K562 (cell line): ENCODE measurements around the gene ZNF420. TPM values are rescaled to one million over a fixed set of nuclear protein-coding genes. Genes with fewer than 3 reads are reported as not detected.
A peak's percentile ranks its signal among the peaks of the same experiment; 100 is the strongest.

Source experiments
- BRD9 ChIP-seq: fragments of 450-650 bp; IDR thresholded peaks from 2 replicates; pipeline ENCODE4 v1.6.1; 2018; ENCODE audit warnings: low read depth; ENCODE audit not compliant: partially characterized antibody
- CCNT2 ChIP-seq: IDR thresholded peaks from 2 replicates; pipeline ENCODE4 v1.6.1; 2011; ENCODE audit warnings: borderline replicate concordance, low read depth, mild to moderate bottlenecking, moderate library complexity, mixed read lengths, low read length; ENCODE audit not compliant: insufficient read length; ENCODE audit errors: extremely low read depth
- ETS1 ChIP-seq: conservative IDR thresholded peaks from 2 replicates; pipeline ENCODE4 v1.6.1; 2011; ENCODE audit warnings: low read depth, mild to moderate bottlenecking, low read length; ENCODE audit not compliant: control insufficient read depth
- FOXM1 ChIP-seq, 2 experiments: fragments of 450-650 bp in 1 of 2; sonication (generic) in 1 of 2; formaldehyde crosslinking in 1 of 2; IDR thresholded peaks; 2 replicates each; pipeline versions ENCODE4 v1.6.1 to v1.9.0; 2017 to 2022; ENCODE audit warnings: low read depth in 2 of 2, mild to moderate bottlenecking in 2 of 2, missing genetic modification reagents in 1 of 2, moderate library complexity in 1 of 2
- GTF2A2 ChIP-seq: IDR thresholded peaks from 2 replicates; pipeline ENCODE4 v1.6.1; 2016; ENCODE audit warnings: mild to moderate bottlenecking, missing genetic modification characterization, missing compliant biosample characterization
- HCFC1 ChIP-seq: IDR thresholded peaks from 2 replicates; pipeline ENCODE4 v1.6.1; 2012; ENCODE audit warnings: low read depth, low read length, improper control_type of control experiment
- NELFE ChIP-seq: IDR thresholded peaks from 2 replicates; pipeline ENCODE4 v1.6.1; 2011; ENCODE audit warnings: mild to moderate bottlenecking; ENCODE audit not compliant: insufficient read depth, insufficient read length
- PHB2 ChIP-seq: fragments of 450-650 bp; IDR thresholded peaks from 2 replicates; pipeline ENCODE4 v1.6.1; 2017; ENCODE audit warnings: low read depth
- POLR2B ChIP-seq: fragments of 450-650 bp; IDR thresholded peaks from 2 replicates; pipeline ENCODE4 v1.6.1; 2018; ENCODE audit warnings: low read depth; ENCODE audit not compliant: partially characterized antibody
- RFX5 ChIP-seq: IDR thresholded peaks from 2 replicates; pipeline ENCODE4 v1.6.1; 2011; ENCODE audit warnings: low read depth, mild to moderate bottlenecking, improper control_type of control experiment, low read length
- TEAD2 ChIP-seq: fragments of 450-650 bp; IDR thresholded peaks from 2 replicates; pipeline ENCODE4 v1.6.1; 2016; ENCODE audit warnings: missing genetic modification characterization, control low read depth, missing compliant biosample characterization
- THAP7 ChIP-seq: fragments of 250-450 bp; sonication (Bioruptor Pico); IDR thresholded peaks from 2 replicates; pipeline ENCODE4 v1.5.0; 2021
- ZBTB49 ChIP-seq: sonication (generic); formaldehyde crosslinking; IDR thresholded peaks from 2 replicates; pipeline ENCODE4 v1.8.0; 2022; ENCODE audit warnings: missing genetic modification reagents, mild to moderate bottlenecking, borderline replicate concordance
- ZNF41 ChIP-seq: fragments of 250-450 bp; sonication (Bioruptor Pico); conservative IDR thresholded peaks from 2 replicates; pipeline ENCODE4 v1.4.0; 2020; ENCODE audit warnings: mild to moderate bottlenecking
- ZNF592 ChIP-seq: fragments of 450-650 bp; IDR thresholded peaks from 2 replicates; pipeline ENCODE4 v1.6.1; 2017; ENCODE audit warnings: antibody characterized with exemption, mild to moderate bottlenecking
- ZNF780A ChIP-seq: fragments of 250-450 bp; sonication (Bioruptor Pico); IDR thresholded peaks from 2 replicates; pipeline ENCODE4 v1.5.0; 2021; ENCODE audit warnings: mild to moderate bottlenecking
- ZZZ3 ChIP-seq: fragments of 450-650 bp; IDR thresholded peaks from 2 replicates; pipeline ENCODE4 v1.6.1; 2016; ENCODE audit warnings: antibody characterized with exemption, mild to moderate bottlenecking, moderate library complexity
- polyA plus RNA-seq, 8 experiments: library from polyadenylated mRNA; depleted of rRNA in 4 of 8; stranded (reverse) in 5 of 8; unstranded in 3 of 8; fragments of >200 nt; fragmentation: Nextera tagmentation in 2 of 8; fragmentation: Illumina TruSeq in 1 of 8; extraction: Ambion mirVana in 2 of 8; extraction: Trizol in 1 of 8; gene quantifications; 2 replicates each; pipeline versions ENCODE4 v1.2.1 to v1.2.3, GENCODE V29; 2011 to 2014; ENCODE audit warnings: inconsistent platforms in 1 of 8, missing spikeins in 1 of 8
- total RNA-seq, 7 experiments: library from RNA; depleted of rRNA in 6 of 7; stranded (reverse); fragments of >200 nt in 6 of 7; fragmentation: Illumina TruSeq in 2 of 7; extraction: Trizol in 2 of 7; gene quantifications; 2 replicates each; pipeline versions ENCODE4 v1.2.1 to v1.2.3, GENCODE V29; 2011 to 2021; ENCODE audit warnings: low replicate concordance in 1 of 7

ZNF420 gene
- total and polyA plus RNA-seq, 9 of the 15 experiments (the other 6 are each of a cell fraction or from before 2014, with no cell fraction given): 2.6 to 7.2 (median 5.1) TPM

GRCh38 chr19:37077934-37078716, at the start of gene ZNF420 (continued):
- TF ChIP-seq NELFE (no peak), THAP7 (CRISPR knock-in tag) (no peak), PHB2 (no peak), ZBTB49 (CRISPR knock-in tag) (no peak), ZNF592 (peak; percentile 24; the same call in 1 of the 2 replicates), TEAD2 (tag) (no peak), ETS1 (peak; percentile 94), RFX5 (no peak), HCFC1 (peak; percentile 98), ZNF41 (CRISPR knock-in tag) (no peak), BRD9 (no peak), FOXM1 (IDR thresholded peaks at IDR 0.05; ENCODE audit: low read depth) (no peak), FOXM1 (CRISPR knock-in tag; IDR thresholded peaks at IDR 0.05; ENCODE audit: low read depth) (no peak), GTF2A2 (tag) (no peak), POLR2B (no peak), ZZZ3 (no peak), ZNF780A (CRISPR knock-in tag) (no peak), CCNT2 (no peak)
